K562 (cell line): ENCODE data around the gene ZNF165. TPM values are rescaled to one million over a fixed set of nuclear protein-coding genes. Genes with fewer than 3 reads are reported as not detected.

Experiments
- E2F4 ChIP-seq: sonication (generic); formaldehyde crosslinking; IDR thresholded peaks from 2 replicates; pipeline ENCODE4 v1.8.0; 2022; ENCODE audit warnings: mild to moderate bottlenecking, low read depth, missing genetic modification reagents
- HNRNPH1 ChIP-seq: fragments of 200-400 bp; formaldehyde crosslinking; optimal IDR thresholded peaks from 2 replicates; pipeline ENCODE3; 2017; ENCODE audit warnings: low read depth, mild to moderate bottlenecking, low read length, moderate library complexity
- HNRNPLL ChIP-seq: fragments of 200-400 bp; formaldehyde crosslinking; IDR thresholded peaks from 2 replicates; pipeline ENCODE4 v1.6.1; 2017; ENCODE audit warnings: low read length, low read depth, mild to moderate bottlenecking; ENCODE audit not compliant: poor library complexity, severe bottlenecking
- KLF13 ChIP-seq: fragments of 450-650 bp; IDR thresholded peaks from 2 replicates; pipeline ENCODE4 v1.6.1; 2016; ENCODE audit warnings: missing genetic modification characterization, low read depth, mild to moderate bottlenecking, missing compliant biosample characterization, moderate library complexity, borderline replicate concordance
- PHF20 ChIP-seq: fragments of 450-650 bp; IDR thresholded peaks from 2 replicates; pipeline ENCODE4 v1.6.1; 2018; ENCODE audit not compliant: partially characterized antibody
- PPARD ChIP-seq: fragments of 250-450 bp; sonication (Bioruptor Pico); IDR thresholded peaks from 2 replicates; pipeline ENCODE4 v1.8.0; 2022; ENCODE audit warnings: inconsistent platforms, mild to moderate bottlenecking, moderate library complexity
- SP1 ChIP-seq: sonication (generic); formaldehyde crosslinking; IDR thresholded peaks from 2 replicates; pipeline ENCODE4 v1.8.1; 2022; ENCODE audit warnings: mild to moderate bottlenecking, missing genetic modification reagents
- TEAD1 ChIP-seq, 2 experiments: fragments of 450-650 bp in 1 of 2; sonication (generic) in 1 of 2; formaldehyde crosslinking; IDR thresholded peaks; 2 replicates each; pipeline versions ENCODE4 v1.4.0 to v1.8.0; 2020 to 2022; ENCODE audit warnings: mild to moderate bottlenecking in 2 of 2, missing genetic modification reagents in 1 of 2
- ZBTB2 ChIP-seq: fragments of 450-650 bp; IDR thresholded peaks from 2 replicates; pipeline ENCODE4 v1.6.1; 2016; ENCODE audit warnings: antibody characterized with exemption
- ZNF124 ChIP-seq: sonication (generic); formaldehyde crosslinking; IDR thresholded peaks from 2 replicates; pipeline ENCODE4 v1.8.1; 2022; ENCODE audit warnings: missing genetic modification reagents
- ZNF280B ChIP-seq: fragments of 250-450 bp; sonication (Bioruptor Pico); IDR thresholded peaks from 2 replicates; pipeline ENCODE4 v1.5.1; 2021; ENCODE audit warnings: mild to moderate bottlenecking
- ZNF318 ChIP-seq, 2 experiments: fragments of 450-650 bp; IDR thresholded peaks; 2 replicates each; pipeline ENCODE4 v1.6.1; 2016; ENCODE audit warnings: mild to moderate bottlenecking in 2 of 2, borderline replicate concordance in 1 of 2, low read depth in 1 of 2, moderate library complexity in 1 of 2
- ZNF77 ChIP-seq: fragments of 250-450 bp; sonication (Bioruptor Pico); IDR thresholded peaks from 2 replicates; pipeline ENCODE4 v1.5.0; 2020
- polyA plus RNA-seq, 8 experiments: library from polyadenylated mRNA; depleted of rRNA in 4 of 8; stranded (reverse) in 5 of 8; unstranded in 3 of 8; fragments of >200 nt; fragmentation: Nextera tagmentation in 2 of 8; fragmentation: Illumina TruSeq in 1 of 8; extraction: Ambion mirVana in 2 of 8; extraction: Trizol in 1 of 8; gene quantifications; 2 replicates each; pipeline versions ENCODE4 v1.2.1 to v1.2.3, GENCODE V29; 2011 to 2014; ENCODE audit warnings: inconsistent platforms in 1 of 8, missing spikeins in 1 of 8
- total RNA-seq, 7 experiments: library from RNA; depleted of rRNA in 6 of 7; stranded (reverse); fragments of >200 nt in 6 of 7; fragmentation: Illumina TruSeq in 2 of 7; extraction: Trizol in 2 of 7; gene quantifications; 2 replicates each; pipeline versions ENCODE4 v1.2.1 to v1.2.3, GENCODE V29; 2011 to 2021; ENCODE audit warnings: low replicate concordance in 1 of 7

ZNF165 gene
- total and polyA plus RNA-seq, 9 of the 15 experiments (the other 6 are each of a cell fraction or from before 2014, with no cell fraction given), result 0.82 to 3.6 (median 1.2) TPM

- TF ChIP-seq ZBTB2 (peak; percentile 81; the same call in 1 of the 2 replicates), TEAD1 (CRISPR knock-in tag; IDR thresholded peaks at IDR 0.05) (peak in 1 of 2 experiments; percentile 60; a peak in 3 of 4 replicates), E2F4 (CRISPR knock-in tag) (no peak; the same call in 1 of the 2 replicates), ZNF77 (no peak), HNRNPH1 (no peak), ZNF124 (CRISPR knock-in tag) (no peak), HNRNPLL (peak; percentile 68), ZNF318 (IDR thresholded peaks at IDR 0.05; ENCODE audit: borderline replicate concordance in 1 of 2, low read depth in 1 of 2) (0 out of 4 replicates have a peak, but pooled peaks of 1 of the 2 experiments have one; percentile 34), SP1 (peak; percentile 95), PHF20 (peak; percentile 86), PPARD (CRISPR knock-in tag) (no peak), ZNF280B (CRISPR knock-in tag) (no peak), KLF13 (tag) (peak; percentile 78)
These were observed 56.5 kb downstream of the ZNF165 start (continued) for GRCh38 chr6:28136585-28137504.
